NCI-H187 treated with DMSO at 0.1 percent for 48 hours (cell line): ENCODE measurements around the gene GRIA4.
"Not testable (repeated sequence)": the region's sequence is repeated elsewhere in the genome, so short reads cannot be mapped to it uniquely, and the experiment has no call there.

Experiments used
- DNase-seq: peaks from one replicate; lab custom pipeline; 2025; lab: John Stamatoyannopoulos, UW

Gene GRIA4

DNA sequence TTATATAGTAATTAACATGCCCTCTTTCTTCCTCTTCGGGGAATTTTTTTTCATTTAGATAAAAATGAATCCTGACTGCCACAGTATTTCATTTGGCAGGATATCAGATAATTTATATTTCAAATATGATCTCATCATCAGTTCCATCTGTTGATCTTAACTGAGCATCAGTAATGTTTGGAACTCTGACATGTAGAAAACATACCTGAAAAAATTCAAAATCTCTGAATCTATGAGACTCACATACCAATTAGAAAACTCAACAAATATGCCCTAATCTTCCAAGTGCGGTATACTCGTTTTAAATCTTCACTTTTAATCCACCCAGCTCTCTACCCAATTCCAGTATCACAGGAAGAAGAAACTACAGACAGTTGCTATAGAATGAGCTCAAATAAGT, 250.2 kb downstream of the GRIA4 start:
- DNase-seq: no peak

GRCh38 chr11:105861225-105861624, 251.4 kb downstream of the GRIA4 start:
- DNase-seq: no peak

GRCh38 chr11:105862736-105863367, 253.0 kb downstream of the GRIA4 start:
- DNase-seq: no peak

DNA sequence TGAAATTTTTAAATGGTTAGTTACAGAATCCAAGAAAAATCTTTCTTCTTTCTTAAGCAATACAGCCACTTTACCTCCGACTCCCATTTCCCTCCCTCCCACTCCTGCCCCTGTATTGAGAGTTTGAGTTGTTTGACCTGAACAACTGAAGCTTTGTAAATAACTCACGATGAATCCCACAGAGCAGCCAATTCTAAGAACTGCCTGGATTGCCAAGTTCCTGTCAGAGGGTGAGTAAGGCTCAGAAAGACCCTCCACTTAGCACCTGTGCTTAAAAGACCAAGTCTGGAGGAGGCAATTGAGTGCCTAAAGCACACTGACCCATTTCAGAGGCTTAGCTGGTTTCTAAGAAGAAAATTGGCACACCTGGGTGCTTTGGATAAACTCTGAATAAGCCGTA, 253.7 kb downstream of the GRIA4 start:
- no peak for DNase-seq

GRCh38 chr11:105867742-105868141, 257.9 kb downstream of the GRIA4 start:
- no peak for DNase-seq

DNA sequence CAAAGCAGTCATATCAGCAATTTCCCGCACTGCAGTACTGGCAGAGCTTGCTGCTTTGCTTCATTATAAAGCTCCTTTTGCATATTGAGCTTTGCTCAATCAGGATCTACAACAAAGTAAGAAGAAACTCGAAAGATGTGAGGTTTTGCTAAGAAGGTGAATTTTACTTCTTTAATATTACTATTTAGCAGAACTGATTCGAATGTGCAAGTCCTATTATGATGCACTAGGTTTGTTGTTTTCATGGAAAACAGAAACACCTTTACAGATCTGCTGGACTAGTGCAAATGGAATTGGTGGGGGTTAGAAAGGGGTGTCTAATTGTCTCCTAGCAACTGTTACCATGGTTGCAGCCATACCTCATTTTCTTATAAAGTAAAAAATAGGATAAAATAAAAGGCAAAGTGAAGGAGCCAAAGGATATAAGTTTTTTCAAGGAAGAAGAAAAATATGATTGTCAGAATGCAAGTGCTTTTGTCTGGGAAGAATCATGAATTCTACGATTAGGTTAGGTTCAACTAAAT, 259.0 kb downstream of the GRIA4 start:
- DNase-seq: no peak

GRCh38 chr11:105870516-105871113, 260.7 kb downstream of the GRIA4 start:
- DNase-seq: no peak

- no peak for DNase-seq
Measured at GRCh38 chr11:105878510-105878909, 268.6 kb downstream of the GRIA4 start.

DNA sequence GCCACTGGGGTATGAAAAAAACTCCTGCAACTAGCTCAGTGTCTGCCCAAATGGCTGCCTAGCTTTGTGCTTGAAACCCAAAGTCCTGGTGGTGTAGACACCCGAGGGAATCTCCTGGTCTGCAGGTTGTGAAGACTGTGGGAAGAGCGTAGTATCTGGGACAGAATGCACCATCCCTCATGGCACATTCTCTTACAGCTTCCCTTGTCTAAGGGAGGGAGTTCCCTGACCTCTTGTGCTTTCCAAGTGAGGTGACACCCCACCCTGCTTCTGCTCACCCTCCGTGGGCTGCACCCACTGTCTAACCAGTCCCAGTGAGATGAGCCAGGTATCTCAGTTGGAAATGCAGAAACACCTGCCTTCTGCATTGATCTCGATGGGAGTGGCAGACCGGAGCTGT, 269.1 kb downstream of the GRIA4 start:
- not testable (repeated sequence) for DNase-seq

- DNase-seq: no peak
Measured at GRCh38 chr11:105881027-105881426, 271.2 kb downstream of the GRIA4 start.

DNA sequence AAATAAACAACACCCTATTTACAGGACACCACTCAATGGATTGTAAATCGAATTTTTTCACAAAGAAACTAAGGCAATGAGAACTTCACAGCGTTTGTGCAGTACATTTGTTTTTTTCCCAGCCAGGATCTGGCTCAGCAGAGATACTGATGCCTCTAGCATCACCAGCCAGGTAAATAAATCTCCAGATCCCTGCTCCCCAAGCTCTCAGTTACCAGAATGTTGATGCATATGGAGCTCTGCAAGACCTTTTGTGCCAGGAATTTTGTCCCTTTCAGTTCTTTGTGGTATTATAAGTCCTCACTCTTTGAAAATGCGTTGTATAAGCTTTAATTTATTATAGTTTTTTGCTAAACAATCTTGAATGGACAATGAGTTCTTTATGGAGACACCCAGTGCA, 274.6 kb downstream of the GRIA4 start:
- DNase-seq: no peak

DNA sequence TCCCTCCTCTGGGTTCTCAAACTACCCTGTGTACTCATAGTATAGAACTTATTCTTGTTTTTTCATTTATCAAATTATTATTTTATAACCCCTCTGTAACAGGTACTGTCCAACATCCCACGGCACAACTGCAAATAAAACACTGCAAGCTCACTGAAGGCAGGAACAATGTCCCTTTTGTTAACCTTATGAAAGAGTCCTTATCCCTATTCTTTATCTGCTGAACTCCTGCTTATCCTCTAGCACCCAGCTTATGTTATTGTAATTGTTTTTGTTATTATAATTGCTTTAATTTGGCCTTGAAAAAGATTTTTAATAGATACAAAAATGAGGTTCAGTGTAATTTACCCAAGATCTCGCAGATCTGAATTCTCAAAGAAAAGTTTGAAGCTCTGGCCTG, 281.8 kb downstream of the GRIA4 start:
- no peak for DNase-seq

- DNase-seq: no peak
Measured at GRCh38 chr11:105897161-105897560, 287.3 kb downstream of the GRIA4 start.

- no peak for DNase-seq
Measured at GRCh38 chr11:105899772-105900171, 289.9 kb downstream of the GRIA4 start.

GRCh38 chr11:105900515-105901035, 290.7 kb downstream of the GRIA4 start:
- no peak for DNase-seq

- no peak for DNase-seq
Measured at GRCh38 chr11:105903113-105903512, 293.2 kb downstream of the GRIA4 start.

GRCh38 chr11:105906517-105906916, 296.6 kb downstream of the GRIA4 start:
- DNase-seq: no peak

DNA sequence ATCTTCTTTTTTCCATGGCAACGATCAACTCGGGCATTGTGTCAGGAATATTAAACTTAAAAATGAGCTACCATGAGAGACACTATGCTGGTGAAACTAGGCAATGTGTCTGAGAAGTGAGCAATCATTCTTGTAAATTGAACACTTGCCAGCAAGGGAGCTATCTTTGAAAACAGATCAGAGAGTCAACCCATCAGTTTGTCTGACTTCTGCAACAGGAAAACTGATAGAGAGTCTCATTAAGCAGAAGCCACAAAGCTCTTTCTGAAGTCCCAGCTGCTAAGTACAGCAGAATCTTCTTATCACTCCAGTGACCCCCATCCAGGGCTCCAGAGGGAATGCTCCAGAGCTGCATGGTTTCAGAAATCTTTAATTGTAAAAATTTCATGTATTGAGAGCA, 297.4 kb downstream of the GRIA4 start:
- DNase-seq: no peak

DNA sequence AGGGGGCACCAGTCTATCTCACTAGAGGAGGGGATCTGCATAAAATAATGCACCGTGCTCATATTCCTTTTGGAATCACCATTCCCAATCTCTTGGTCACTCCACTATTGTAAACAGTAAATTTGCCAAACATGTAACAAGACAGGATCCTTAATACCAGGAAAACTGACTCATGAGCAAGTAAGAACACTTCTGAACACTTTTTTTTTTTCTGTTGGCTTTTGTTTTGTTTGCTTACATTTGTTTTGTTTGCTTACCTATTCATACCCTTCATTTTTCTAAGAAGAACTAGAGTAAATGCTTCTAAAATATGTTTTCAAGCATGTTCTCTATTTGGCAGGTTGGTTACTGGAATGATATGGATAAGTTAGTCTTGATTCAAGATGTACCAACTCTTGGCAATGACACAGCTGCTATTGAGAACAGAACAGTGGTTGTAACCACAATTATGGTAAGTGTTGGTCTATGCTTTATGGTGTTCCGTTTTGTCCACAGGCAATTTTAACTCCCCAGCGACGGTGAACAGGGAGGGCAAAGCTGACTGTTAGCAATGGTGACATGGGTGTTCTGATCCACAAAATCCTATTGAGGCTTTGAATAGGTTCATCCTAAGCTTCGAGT, 300.3 kb downstream of the GRIA4 start:
- DNase-seq: no peak

GRCh38 chr11:105911454-105911853, 301.6 kb downstream of the GRIA4 start:
- no peak for DNase-seq

DNA sequence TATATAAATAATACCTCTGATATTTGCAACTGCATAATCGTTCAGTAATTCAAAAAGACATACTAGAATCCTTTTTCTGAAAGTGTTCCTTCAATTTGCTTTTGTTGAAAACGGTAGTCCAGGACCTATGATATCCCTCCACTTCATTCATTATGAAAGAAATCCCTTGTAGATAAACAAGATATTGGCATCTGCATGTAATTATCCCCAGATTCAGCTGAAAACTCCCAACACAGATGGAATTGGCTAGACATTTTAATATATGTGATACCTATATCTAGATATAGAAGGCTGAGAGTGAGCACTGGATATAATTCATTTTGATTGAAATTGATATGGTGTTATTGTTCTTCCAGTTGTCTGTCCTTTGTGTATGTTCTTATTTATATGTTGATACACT, 302.8 kb downstream of the GRIA4 start:
- DNase-seq: no peak

DNA sequence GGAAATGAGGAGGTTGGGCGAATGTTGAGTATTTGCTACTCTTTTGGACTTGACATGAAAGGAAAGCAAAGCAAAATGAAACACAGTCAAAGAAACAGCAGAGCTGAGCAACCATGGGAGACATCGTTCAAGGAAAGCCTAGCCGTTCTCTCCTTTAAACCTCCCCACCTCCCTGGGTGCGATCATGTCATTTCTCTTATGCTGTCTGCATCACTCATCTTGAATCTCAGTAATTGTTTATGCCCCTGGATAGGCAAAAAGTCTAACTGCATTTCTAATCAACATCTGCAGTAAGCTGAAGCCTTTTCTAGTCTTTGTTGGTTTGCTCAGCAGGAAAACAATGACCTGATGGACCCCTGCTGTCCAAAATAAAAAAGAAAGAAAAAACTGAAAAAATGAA, 305.1 kb downstream of the GRIA4 start:
- DNase-seq: no peak

- DNase-seq: no peak
Measured at GRCh38 chr11:105918039-105918438, 308.2 kb downstream of the GRIA4 start.
